HEK293 (cell line): ENCODE results near the gene NPIPA8.
"Not testable (repeated sequence)": the region's sequence is repeated elsewhere in the genome, so short reads cannot be mapped to it uniquely, and the experiment has no call there.

ENCODE experiments used
- CTCF ChIA-PET: fragments of 350-600 bp; formaldehyde crosslinking; extraction: SDS; loops from one replicate; lab custom pipeline; 2021; ENCODE audit warnings: antibody characterized with exemption; lab: Yijun Ruan, JAX
- POLR2A ChIA-PET: fragments of 300-600 bp; formaldehyde crosslinking; extraction: SDS; loops from one replicate; lab custom pipeline; 2020; ENCODE audit warnings: antibody characterized with exemption, inconsistent platforms; lab: Yijun Ruan, JAX
- H3K27ac ChIP-seq: fragments of 200-500 bp; sonication (Bioruptor generic); 2 replicates; pipeline ENCODE4 v1.5.1; 2014; ENCODE audit warnings: low read depth, low read length, control low read depth, inconsistent platforms; ENCODE audit errors: extremely low read depth
- H3K36me3 ChIP-seq, 2 experiments: fragments of 200-500 bp in 1 of 2; sonication (Bioruptor generic) in 1 of 2; 1 replicate in 1 of 2; 2 replicates in 1 of 2; pipeline ENCODE4 v1.5.1; 2014 to 2017; ENCODE audit warnings: inconsistent platforms in 2 of 2, low read length in 2 of 2; ENCODE audit not compliant: control insufficient read depth in 2 of 2, insufficient read depth in 1 of 2
- H3K4me1 ChIP-seq: fragments of 200-500 bp; sonication (Bioruptor generic); 2 replicates; pipeline ENCODE4 v1.5.1; 2014; ENCODE audit warnings: mild to moderate bottlenecking, low read length, inconsistent platforms; ENCODE audit not compliant: control insufficient read depth, insufficient read depth
- H3K4me3 ChIP-seq: 2 replicates; pipeline ENCODE4 v1.5.1; 2011; ENCODE audit warnings: low read depth, mild to moderate bottlenecking, control low read depth, low read length, moderate library complexity
- H3K9me3 ChIP-seq: fragments of 200-500 bp; sonication (Bioruptor generic); 2 replicates; pipeline ENCODE4 v1.5.1; 2014; ENCODE audit warnings: low read depth, low read length, inconsistent platforms; ENCODE audit not compliant: control insufficient read depth, insufficient read depth

NPIPA8 gene

DNA sequence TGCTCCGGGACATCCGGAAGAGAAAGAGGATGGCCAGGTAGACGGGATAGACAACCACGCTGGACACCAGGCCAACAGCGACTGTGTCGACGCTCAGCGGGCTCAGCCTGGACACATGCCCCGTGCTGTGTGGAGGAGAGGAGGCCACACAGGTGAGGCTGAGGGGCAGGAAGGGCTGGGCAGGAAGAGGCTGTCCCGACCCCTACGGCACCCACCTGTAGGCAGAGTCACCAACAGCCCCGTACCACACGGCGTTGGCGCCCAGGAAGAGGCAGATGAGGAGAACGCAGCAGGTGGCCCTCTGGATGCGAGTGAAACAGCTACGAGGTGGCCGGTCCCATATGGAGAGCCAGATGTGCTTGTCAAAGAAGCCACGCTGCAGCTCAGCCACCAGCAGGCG, at the start of gene NPIPA8:
Gene NPIPA8, minus strand, starts transcription at position 101 of the 400 bp plus-strand sequence. CDS start 4,074 bp downstream, outside the sequence.
- CTCF ChIA-PET, H3K9me3 ChIP-seq, POLR2A ChIA-PET, H3K4me1 ChIP-seq, H3K4me3 ChIP-seq, H3K27ac ChIP-seq, H3K36me3 ChIP-seq: not testable (repeated sequence)

DNA sequence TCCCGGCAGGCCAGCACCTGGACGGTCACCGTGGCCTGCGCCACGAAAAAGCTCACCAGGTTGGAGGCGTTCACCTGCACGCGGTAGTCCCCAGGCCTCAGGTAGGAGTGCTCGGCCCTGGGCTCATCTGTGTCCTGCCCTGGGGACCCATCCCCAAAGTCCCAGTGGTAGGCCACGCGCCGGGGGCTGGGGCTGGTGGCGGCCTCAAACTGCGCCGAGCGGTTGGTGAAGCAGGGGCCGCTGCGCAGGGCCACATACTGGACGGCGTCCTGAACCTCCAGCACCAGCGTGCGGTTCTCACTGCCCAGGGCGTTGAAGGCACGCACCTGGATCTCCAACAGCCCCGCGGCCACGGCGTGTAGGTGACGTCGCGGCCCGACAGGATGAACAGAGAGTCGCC, 48.7 kb upstream of the NPIPA8 start:
- H3K27ac ChIP-seq, CTCF ChIA-PET, H3K36me3 ChIP-seq, H3K9me3 ChIP-seq, POLR2A ChIA-PET, H3K4me1 ChIP-seq, H3K4me3 ChIP-seq: not testable (repeated sequence)

DNA sequence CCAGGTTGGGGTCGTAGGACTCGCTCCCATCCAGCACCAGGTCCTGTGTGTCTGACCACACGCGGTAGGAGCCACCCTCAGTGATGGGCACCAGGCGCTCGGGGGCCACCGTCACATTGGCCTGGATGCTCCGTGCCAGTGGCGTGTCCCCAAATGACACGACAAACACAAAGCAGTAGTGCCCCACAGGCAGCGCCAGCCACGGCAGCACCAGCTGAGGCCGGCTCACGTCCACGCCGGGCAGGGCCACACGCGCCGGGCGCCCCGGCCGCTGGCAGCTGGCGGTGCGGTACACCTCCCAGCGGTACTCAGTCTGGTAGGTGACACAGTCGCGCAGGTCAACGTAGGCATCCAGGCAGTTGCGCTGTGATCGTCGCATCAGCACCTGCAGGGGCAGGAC, 48.3 kb upstream of the NPIPA8 start:
- CTCF ChIA-PET, H3K27ac ChIP-seq, H3K9me3 ChIP-seq, POLR2A ChIA-PET, H3K36me3 ChIP-seq, H3K4me1 ChIP-seq, H3K4me3 ChIP-seq: not testable (repeated sequence)

DNA sequence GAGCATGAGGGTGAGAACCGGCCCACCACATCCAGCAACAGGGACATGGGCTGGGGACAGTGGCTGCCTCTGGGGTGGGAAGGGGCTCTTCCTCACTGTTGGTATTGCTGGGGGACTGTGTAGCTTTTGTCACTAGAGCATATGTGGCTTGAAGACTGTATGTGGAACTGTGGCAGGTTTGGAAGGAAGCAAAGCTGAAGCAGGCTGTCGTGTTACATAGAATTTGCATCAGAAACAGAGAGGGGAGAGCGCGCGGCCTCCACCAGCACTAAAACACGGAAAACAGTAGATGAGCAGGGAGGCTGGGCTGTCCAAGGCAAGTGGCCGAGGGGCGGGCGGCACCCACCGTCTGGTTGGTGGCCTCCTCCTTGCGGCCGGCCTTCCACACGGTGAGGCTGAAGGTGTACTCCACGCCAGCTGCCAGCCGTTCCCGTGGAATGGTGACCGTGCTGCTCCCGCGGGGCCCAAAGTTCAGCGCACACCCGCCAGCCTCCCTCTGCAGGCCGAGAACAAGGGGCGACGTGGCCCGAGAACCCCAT, 47.6 kb upstream of the NPIPA8 start:
- H3K9me3 ChIP-seq, H3K4me3 ChIP-seq, POLR2A ChIA-PET, H3K36me3 ChIP-seq, H3K4me1 ChIP-seq, H3K27ac ChIP-seq, CTCF ChIA-PET: not testable (repeated sequence)

DNA sequence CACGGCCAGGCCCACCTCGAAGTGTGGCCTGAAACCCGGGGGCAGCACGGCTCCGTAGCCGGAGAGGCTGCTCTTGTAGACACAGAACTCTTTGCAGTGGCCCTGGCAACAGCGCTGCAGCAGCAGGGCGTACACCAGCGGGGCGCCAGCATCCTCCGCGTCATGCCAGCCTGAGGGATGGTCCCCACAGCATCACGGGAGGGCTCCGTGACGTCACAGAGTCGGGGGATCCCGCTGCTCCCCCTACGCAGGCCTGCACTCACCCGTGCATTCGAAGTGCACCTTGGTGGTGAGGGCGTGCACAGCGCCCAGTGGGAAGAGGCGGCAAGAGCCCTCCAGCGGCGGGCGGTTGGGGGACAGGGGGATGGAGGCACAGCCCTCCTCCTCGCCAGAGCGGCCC, 46.2 kb upstream of the NPIPA8 start:
- H3K36me3 ChIP-seq, H3K4me3 ChIP-seq, H3K27ac ChIP-seq, CTCF ChIA-PET, H3K9me3 ChIP-seq, H3K4me1 ChIP-seq, POLR2A ChIA-PET: not testable (repeated sequence)

DNA sequence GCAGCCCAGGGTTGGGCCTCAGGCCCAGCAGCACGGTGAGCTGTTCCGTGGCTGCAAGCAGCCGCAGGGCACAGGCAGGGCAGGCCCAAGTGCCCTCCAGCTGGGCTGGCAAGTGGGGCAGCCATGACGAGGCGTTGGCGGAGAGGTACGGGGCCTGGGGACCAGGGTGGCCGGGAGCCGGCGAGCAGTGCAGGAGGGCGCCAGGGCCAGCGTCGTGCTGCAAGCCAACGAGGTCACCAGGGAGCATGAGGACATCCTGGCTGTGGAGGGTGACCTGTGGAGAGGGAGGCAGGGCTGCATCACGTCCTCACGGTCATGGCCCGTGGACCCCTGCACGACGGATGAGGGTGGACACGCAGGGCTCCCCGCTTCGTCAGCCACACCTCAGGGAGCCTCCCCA, 11.2 kb upstream of the NPIPA8 start:
- H3K4me3 ChIP-seq, H3K4me1 ChIP-seq, H3K36me3 ChIP-seq, CTCF ChIA-PET, POLR2A ChIA-PET, H3K27ac ChIP-seq, H3K9me3 ChIP-seq: not testable (repeated sequence)

DNA sequence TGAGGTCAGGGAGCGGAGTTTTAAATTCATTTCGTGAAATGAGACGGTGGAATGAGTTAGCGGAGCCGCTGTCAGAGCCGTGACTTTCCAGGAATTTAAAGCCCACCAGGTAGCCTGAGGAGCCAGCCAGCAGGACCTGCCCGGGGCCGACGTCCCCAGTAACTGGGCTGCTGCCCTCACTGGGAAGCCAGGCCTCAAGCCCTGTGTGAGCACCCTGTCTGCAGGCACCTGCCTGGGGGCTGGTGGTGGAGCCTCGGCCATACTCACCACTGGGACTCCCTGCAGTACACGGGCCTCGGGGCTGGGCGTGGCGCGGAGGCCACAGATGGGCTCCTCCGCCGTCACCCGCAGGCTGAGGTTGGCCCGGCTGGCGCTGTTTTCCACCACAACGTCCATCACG, 10.5 kb upstream of the NPIPA8 start:
- POLR2A ChIA-PET, CTCF ChIA-PET, H3K4me1 ChIP-seq, H3K36me3 ChIP-seq, H3K9me3 ChIP-seq, H3K27ac ChIP-seq, H3K4me3 ChIP-seq: not testable (repeated sequence)

DNA sequence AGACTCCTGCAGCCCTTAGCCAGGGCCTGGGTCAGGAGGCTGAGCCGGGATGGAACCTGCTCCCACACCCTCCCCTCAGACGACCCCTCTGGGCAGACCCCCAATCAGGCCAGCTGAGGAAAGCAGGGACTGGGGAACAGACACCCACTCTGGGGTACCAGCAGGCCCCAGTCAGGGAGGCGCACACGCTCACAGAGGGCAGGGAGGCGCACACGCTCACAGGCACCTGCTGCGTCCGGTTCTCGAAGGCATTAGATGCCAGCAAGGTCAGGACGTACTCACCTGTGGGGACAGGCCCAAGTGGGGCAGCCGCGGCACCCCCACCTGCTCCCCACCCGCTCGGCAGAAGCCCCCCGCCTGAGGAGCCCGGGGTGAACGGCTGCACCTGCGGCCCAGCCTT, 8.1 kb upstream of the NPIPA8 start:
- H3K4me3 ChIP-seq, H3K9me3 ChIP-seq, CTCF ChIA-PET, H3K4me1 ChIP-seq, H3K36me3 ChIP-seq, POLR2A ChIA-PET, H3K27ac ChIP-seq: not testable (repeated sequence)

DNA sequence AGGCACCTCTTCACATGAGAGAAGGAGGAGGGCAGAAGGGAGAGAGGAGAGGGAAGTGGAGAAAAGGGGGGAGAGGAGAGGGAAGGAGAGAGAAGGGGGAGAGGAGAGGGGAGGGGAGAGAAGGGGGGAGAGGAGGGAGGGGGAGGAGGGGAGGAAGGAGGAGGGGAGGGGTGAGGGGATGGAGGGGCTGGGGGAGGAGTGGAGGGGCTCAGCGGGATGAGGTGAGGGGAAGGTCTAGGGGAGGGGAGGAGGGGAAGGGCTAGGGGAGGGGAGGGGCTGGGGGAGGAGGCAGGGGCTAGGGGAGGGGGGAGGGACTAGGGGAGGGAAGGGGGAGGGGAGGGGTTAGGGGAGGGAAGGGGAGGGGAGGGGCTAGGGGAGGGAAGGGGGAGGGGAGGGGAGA, 5.5 kb upstream of the NPIPA8 start:
- H3K4me3 ChIP-seq, POLR2A ChIA-PET, H3K27ac ChIP-seq, H3K9me3 ChIP-seq, CTCF ChIA-PET, H3K36me3 ChIP-seq, H3K4me1 ChIP-seq: not testable (repeated sequence)

DNA sequence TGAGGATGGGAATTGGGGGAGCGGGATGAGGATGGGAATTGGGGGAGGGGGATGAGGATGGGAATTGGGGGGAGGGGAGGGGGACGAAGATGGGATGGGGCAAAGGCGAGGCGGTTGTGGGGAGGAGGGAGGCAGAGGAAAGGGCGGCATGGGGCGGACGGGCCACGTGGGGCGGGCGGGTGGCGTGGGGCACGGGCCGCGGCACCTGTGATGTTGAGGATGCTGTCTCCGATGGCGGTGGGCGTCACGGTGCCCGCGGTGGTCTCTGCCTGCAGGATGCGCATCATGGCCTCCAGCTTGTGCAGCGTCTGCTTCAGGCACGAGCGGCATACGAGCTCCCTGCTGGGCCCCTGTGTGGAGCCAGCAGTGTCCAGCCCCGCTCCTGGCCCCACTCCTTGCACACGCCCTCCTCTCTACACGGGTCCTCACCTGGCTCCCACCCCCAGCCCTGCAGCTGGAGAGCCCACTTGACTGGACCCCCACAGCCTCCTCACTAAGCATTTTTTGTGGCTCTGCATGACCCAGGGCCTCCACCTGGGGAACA, 5.0 kb upstream of the NPIPA8 start:
- CTCF ChIA-PET, H3K4me1 ChIP-seq, H3K9me3 ChIP-seq, H3K27ac ChIP-seq, H3K4me3 ChIP-seq, POLR2A ChIA-PET, H3K36me3 ChIP-seq: not testable (repeated sequence)

DNA sequence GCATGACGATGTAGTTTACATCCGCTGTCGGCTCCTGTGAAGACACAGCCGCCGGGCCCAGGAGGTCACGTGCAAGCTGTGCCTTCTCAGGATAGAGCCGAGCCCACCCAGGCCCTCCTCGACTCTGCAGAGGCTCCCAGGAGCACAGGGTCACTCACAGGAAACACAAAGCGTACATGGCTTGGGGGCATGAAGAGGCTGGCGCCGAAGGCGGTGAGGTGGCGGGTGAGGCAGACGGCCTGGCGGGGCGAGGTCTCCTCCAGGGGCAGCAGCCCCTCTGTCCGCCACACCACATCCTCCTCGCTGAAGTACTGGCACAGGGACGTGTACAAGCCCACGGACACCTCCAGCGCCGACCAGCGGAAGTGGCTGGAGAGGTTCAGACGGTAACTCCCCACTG, 2.7 kb upstream of the NPIPA8 start:
- CTCF ChIA-PET, H3K36me3 ChIP-seq, POLR2A ChIA-PET, H3K4me3 ChIP-seq, H3K27ac ChIP-seq, H3K4me1 ChIP-seq, H3K9me3 ChIP-seq: not testable (repeated sequence)

DNA sequence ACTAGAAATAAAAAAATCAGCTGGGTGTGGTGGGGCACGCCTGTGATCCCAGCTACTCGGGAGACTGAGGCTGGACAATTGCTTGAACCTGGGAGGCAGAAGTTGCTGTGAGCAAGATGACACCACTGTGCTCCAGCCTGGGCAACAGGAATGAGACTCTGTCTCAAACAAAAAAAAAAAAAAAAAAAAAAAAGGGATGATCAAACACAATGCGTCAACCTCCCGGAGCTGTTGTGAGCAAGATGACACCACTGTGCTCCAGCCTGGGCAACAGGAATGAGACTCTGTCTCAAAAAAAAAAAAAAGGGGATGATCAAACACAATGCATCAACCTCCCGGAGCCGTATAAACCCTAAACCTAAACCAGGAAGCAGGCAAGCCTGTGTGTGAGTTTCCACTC, 24.7 kb downstream of the NPIPA8 start:
- H3K27ac ChIP-seq, POLR2A ChIA-PET, H3K9me3 ChIP-seq, H3K4me3 ChIP-seq, H3K4me1 ChIP-seq, CTCF ChIA-PET, H3K36me3 ChIP-seq: not testable (repeated sequence)
